Uterus (tissue), 4 donors: Measurements from ENCODE around the gene NOS1. TPM values are rescaled to one million over a fixed set of nuclear protein-coding genes. Genes with fewer than 3 reads are reported as not detected.

Source experiments
- DNase-seq, 2 donors: peaks; one replicate each; pipeline ENCODE4 v3.0.0-alpha.2; 2019 to 2020
- H3K27ac ChIP-seq, 2 donors: fragments of 200-600 bp; sonication (generic); 1 replicate in 1 of 2; 2 replicates in 1 of 2; pipeline ENCODE4 v1.5.1; 2016 to 2018
- H3K27me3 ChIP-seq, 2 donors: fragments of 200-600 bp; sonication (generic); one replicate each; pipeline ENCODE4 v1.5.1; 2018 to 2019; ENCODE audit warnings: control low read depth in 1 of 2
- H3K36me3 ChIP-seq, 2 donors: fragments of 200-600 bp; sonication (generic); one replicate each; pipeline ENCODE4 v1.5.1; 2019; ENCODE audit warnings: control low read depth in 1 of 2
- H3K4me1 ChIP-seq, 2 donors: fragments of 200-600 bp; sonication (generic); one replicate each; pipeline ENCODE4 v1.5.1; 2018 to 2019; ENCODE audit warnings: control low read depth in 1 of 2
- H3K4me3 ChIP-seq, 2 donors: fragments of 200-600 bp; sonication (generic); 1 replicate in 1 of 2; 2 replicates in 1 of 2; pipeline ENCODE4 v1.5.1; 2018 to 2019; ENCODE audit warnings: mild to moderate bottlenecking in 1 of 2
- H3K9me3 ChIP-seq, 2 donors: fragments of 200-600 bp; sonication (generic); one replicate each; pipeline ENCODE4 v1.5.1; 2019; ENCODE audit warnings: control low read depth in 1 of 2
- CTCF ChIP-seq, 4 experiments: fragments of 200-600 bp in 2 of 4; fragments of 450-650 bp in 2 of 4; sonication (generic) in 2 of 4; IDR thresholded peaks; one replicate each; pipeline ENCODE4 v1.5.1; 2016 to 2019; ENCODE audit warnings: antibody characterized with exemption in 4 of 4, mild to moderate bottlenecking in 2 of 4, moderate library complexity in 1 of 4
- POLR2A ChIP-seq, 2 donors: fragments of 450-650 bp; IDR thresholded peaks; one replicate each; pipeline ENCODE4 v1.6.1; 2016; ENCODE audit warnings: antibody characterized with exemption in 2 of 2, mild to moderate bottlenecking in 1 of 2, moderate library complexity in 1 of 2
- intact Hi-C: fragments of 100-400 bp; cut with DNase I; formaldehyde crosslinking; loops from one replicate; pipeline ENCODE4 v1.15.1; 2023; ENCODE audit warnings: low total_unique reads
- total RNA-seq, 4 donors: library from RNA; depleted of rRNA in 3 of 4; stranded (reverse); fragments of >200 nt in 3 of 4; gene quantifications; one replicate each; pipeline versions ENCODE4 v1.1.0 to v1.2.4, GENCODE V29; 2014 to 2023
- donor health status: DM: yes; HTN: yes; CAD: no.

Gene NOS1
- total RNA-seq, 4 donors from 2014 or later: 0.59 to 2.2 (median 1.1) TPM; not detected in 1

DNA sequence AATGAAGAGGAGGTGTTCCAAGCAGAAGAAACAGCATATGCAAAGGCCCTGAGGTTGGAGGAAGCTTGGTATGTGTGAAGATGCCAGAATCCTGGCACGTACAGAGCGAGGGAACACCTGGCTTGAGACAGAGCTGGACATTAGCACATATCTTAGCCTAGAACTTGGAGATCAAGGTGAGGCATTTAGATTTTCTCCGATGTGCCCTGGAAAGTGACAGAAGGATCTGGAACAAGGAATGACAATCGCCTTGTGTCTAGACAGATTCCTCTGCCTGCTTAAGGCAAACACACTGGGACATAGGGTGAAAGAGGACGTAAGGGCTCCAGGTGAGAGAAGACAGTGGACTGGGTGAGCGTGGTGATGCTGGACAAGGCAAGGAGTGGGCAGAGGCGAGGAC lies 32.2 kb upstream of the NOS1 start:
- Histone ChIP-seq H3K4me3 (no peak overlapping the region), H3K4me1 (no peaks in the 10 kb centered on the region), H3K9me3 (no peaks in the 10 kb centered on the region), H3K36me3 (no peaks in the 10 kb centered on the region), H3K27ac (no peak overlapping the region), H3K27me3 (no peaks in the 10 kb centered on the region)
- intact Hi-C loops: no loop called here
- DNase-seq: no peak
- TF ChIP-seq POLR2A (IDR thresholded peaks at IDR 0.05) (no peak), CTCF (IDR thresholded peaks at IDR 0.05) (no peak)

GRCh38 chr12:117390866-117391265 lies 29.4 kb upstream of the NOS1 start:
- TF ChIP-seq CTCF (IDR thresholded peaks at IDR 0.05) (no peak), POLR2A (IDR thresholded peaks at IDR 0.05) (no peak)
- no peaks in the 10 kb centered on the region for H3K36me3 ChIP-seq
- no peaks in the 10 kb centered on the region for H3K9me3 ChIP-seq
- intact Hi-C loops: no loop called here
- H3K27me3 ChIP-seq: no peaks in the 10 kb centered on the region
- H3K27ac ChIP-seq: no peak overlapping the region
- H3K4me3 ChIP-seq: no peak overlapping the region
- DNase-seq: no peak
- no peaks in the 10 kb centered on the region for H3K4me1 ChIP-seq

GRCh38 chr12:117388951-117389446 lies 27.6 kb upstream of the NOS1 start:
- DNase-seq: no peak
- Histone ChIP-seq H3K4me3 (no peak overlapping the region), H3K9me3 (no peaks in the 10 kb centered on the region), H3K4me1 (no peaks in the 10 kb centered on the region), H3K36me3 (no peaks in the 10 kb centered on the region), H3K27me3 (no peaks in the 10 kb centered on the region), H3K27ac (no peak overlapping the region)
- TF ChIP-seq POLR2A (IDR thresholded peaks at IDR 0.05) (no peak), CTCF (IDR thresholded peaks at IDR 0.05) (no peak)
- intact Hi-C loops: no loop called here

DNA sequence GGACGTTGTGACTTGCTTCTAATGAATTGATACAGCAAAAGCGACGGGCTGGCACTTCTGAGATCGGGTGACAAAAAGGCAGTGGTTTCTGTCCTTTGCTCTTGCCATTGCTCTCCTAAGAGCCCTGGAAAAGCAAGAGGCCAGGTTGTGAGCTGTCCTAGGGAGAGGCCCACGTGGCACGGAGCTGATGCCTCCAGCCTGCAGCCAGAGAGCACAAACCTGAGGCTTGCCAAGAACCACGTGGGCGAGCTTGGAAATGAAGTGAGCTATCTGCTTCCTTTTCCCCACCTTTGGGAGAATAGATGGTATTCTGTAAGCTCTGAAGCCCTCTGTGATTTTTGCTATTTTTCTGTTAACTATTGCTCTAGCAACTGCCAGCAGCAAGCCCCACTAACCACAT lies 26.4 kb upstream of the NOS1 start:
- Histone ChIP-seq H3K4me3 (no peak overlapping the region), H3K27me3 (no peaks in the 10 kb centered on the region), H3K27ac (no peak overlapping the region), H3K4me1 (no peaks in the 10 kb centered on the region), H3K36me3 (no peaks in the 10 kb centered on the region), H3K9me3 (no peaks in the 10 kb centered on the region)
- DNase-seq: no peak
- intact Hi-C loops: no loop called here
- TF ChIP-seq POLR2A (IDR thresholded peaks at IDR 0.05): no peak
- TF ChIP-seq CTCF (IDR thresholded peaks at IDR 0.05): no peak

DNA sequence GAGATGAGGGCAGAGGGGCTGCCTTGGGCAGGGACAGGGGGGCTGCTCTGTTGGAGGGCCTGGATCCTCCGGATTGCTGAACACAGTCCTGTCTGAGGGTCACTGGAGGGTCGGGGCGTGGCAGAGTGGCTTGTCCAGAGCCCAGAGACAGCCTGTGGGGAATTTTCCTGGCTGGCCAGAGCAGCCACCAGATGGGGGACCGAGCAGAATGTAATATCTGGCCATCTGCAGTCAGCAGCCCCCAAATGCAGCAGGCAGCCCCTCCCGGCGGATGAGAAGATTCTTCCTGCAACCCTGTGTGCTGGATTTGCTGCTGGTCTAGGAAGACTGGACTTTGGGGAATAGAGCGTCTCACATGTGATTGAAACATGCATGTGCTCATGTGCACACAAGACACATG lies 23.3 kb upstream of the NOS1 start:
- TF ChIP-seq POLR2A (IDR thresholded peaks at IDR 0.05) (no peak), CTCF (IDR thresholded peaks at IDR 0.05) (no peak)
- Histone ChIP-seq H3K9me3 (no peaks in the 10 kb centered on the region), H3K4me3 (no peak overlapping the region), H3K27ac (no peak overlapping the region), H3K4me1 (no peaks in the 10 kb centered on the region), H3K27me3 (no peaks in the 10 kb centered on the region), H3K36me3 (no peaks in the 10 kb centered on the region)
- intact Hi-C loops: no loop called here
- no peak for DNase-seq
